A549 (cell line): Measurements from ENCODE around the gene CIAPIN1. TPM values are rescaled to one million over a fixed set of nuclear protein-coding genes. Genes with fewer than 3 reads are reported as not detected.

Source experiments
- ATAC-seq, 2 experiments: fragments of 200-7000 bp in 1 of 2; fragments of >200 bp in 1 of 2; cut with Nextera tagmentation in 1 of 2; cut with Tn5 transposase in 1 of 2; 3 replicates each; pipeline versions ENCODE4 v1.8.0 to v1.9.1; 2018 to 2020; ENCODE audit warnings: mild to moderate bottlenecking in 1 of 2, moderate library complexity in 1 of 2
- CTCF ChIA-PET: fragments of 300-600 bp; sonication (Branson Sonifier 250); formaldehyde crosslinking; extraction: SDS; loops from one replicate; lab custom pipeline; 2021; ENCODE audit warnings: antibody characterized with exemption, inconsistent platforms; lab: Yijun Ruan, JAX
- POLR2A ChIA-PET: fragments of 350-600 bp; formaldehyde crosslinking; extraction: SDS; loops from one replicate; lab custom pipeline; 2021; ENCODE audit warnings: antibody characterized with exemption, inconsistent platforms; lab: Yijun Ruan, JAX
- DNase-seq, 2 experiments: peaks; one replicate each; pipeline versions ENCODE4 v3.0.0 to v3.0.0-alpha.2; 2011 to 2016; ENCODE audit warnings: low read depth in 1 of 2, low spot score in 1 of 2
- FAIRE-seq: peaks from 2 replicates; lab custom pipeline; 2011; peaks lifted over from hg19 to GRCh38; lab: Jason Lieb, UNC
- H3K27ac ChIP-seq, 2 experiments: fragments of >200 bp; sonication (Bioruptor Twin); formaldehyde crosslinking; 3 replicates each; pipeline ENCODE4 v1.5.1; 2016 to 2017
- H3K4me1 ChIP-seq: fragments of >200 bp; sonication (Bioruptor Twin); formaldehyde crosslinking; 3 replicates; pipeline ENCODE4 v1.6.1; 2016
- H3K4me2 ChIP-seq: fragments of >200 bp; sonication (Bioruptor Twin); formaldehyde crosslinking; 3 replicates; pipeline ENCODE4 v1.6.1; 2016
- H3K4me3 ChIP-seq: fragments of >200 bp; sonication (Bioruptor Twin); formaldehyde crosslinking; 3 replicates; pipeline ENCODE4 v1.5.1; 2016
- H3K9me3 ChIP-seq: fragments of >200 bp; sonication (Bioruptor Twin); formaldehyde crosslinking; 3 replicates; pipeline ENCODE4 v1.6.1; 2016
- BHLHE40 ChIP-seq: IDR thresholded peaks from 2 replicates; pipeline ENCODE4 v1.6.1; 2012; ENCODE audit warnings: low read depth, low read length, inconsistent platforms
- CBX8 ChIP-seq: fragments of 200-600 bp; sonication (generic); IDR thresholded peaks from 2 replicates; pipeline ENCODE4 v1.6.1; 2016
- CHD4 ChIP-seq: fragments of 200-600 bp; sonication (generic); IDR thresholded peaks from 2 replicates; pipeline ENCODE4 v1.6.1; 2016; ENCODE audit warnings: antibody characterized with exemption, mild to moderate bottlenecking, borderline replicate concordance
- FOSB ChIP-seq: fragments of 250-450 bp; sonication (Bioruptor Pico); IDR thresholded peaks from 2 replicates; pipeline ENCODE4 v1.5.0; 2020; ENCODE audit warnings: mild to moderate bottlenecking, moderate library complexity
- FOXS1 ChIP-seq: fragments of 250-450 bp; sonication (Bioruptor Pico); IDR thresholded peaks from 2 replicates; pipeline ENCODE4 v1.5.0; 2020; ENCODE audit warnings: mild to moderate bottlenecking, moderate library complexity
- HOXB5 ChIP-seq: fragments of 250-450 bp; sonication (Bioruptor Pico); IDR thresholded peaks from 2 replicates; pipeline ENCODE4 v1.5.0; 2020; ENCODE audit warnings: mild to moderate bottlenecking, moderate library complexity
- KDM5A ChIP-seq: fragments of 200-600 bp; sonication (generic); IDR thresholded peaks from 2 replicates; pipeline ENCODE4 v1.6.1; 2016; ENCODE audit warnings: antibody characterized with exemption, mild to moderate bottlenecking
- MAFK ChIP-seq: fragments of 450-650 bp; IDR thresholded peaks from 2 replicates; pipeline ENCODE4 v1.6.1; 2014; ENCODE audit not compliant: partially characterized antibody
- NFE2L2 ChIP-seq: fragments of 150-350 bp; conservative IDR thresholded peaks from 2 replicates; pipeline ENCODE4 v1.6.1; 2014; ENCODE audit warnings: low read length
- NR3C1 ChIP-seq: fragments of >200 bp; sonication (Bioruptor Twin); formaldehyde crosslinking; IDR thresholded peaks from 3 replicates; pipeline ENCODE4 v1.6.1; 2017
- PHF8 ChIP-seq: fragments of 200-600 bp; sonication (generic); IDR thresholded peaks from 2 replicates; pipeline ENCODE4 v1.6.1; 2016; ENCODE audit warnings: low read depth, mild to moderate bottlenecking, antibody characterized with exemption, moderate library complexity, borderline replicate concordance
- RAD21 ChIP-seq, 2 experiments: fragments of >200 bp in 1 of 2; sonication (Bioruptor Twin) in 1 of 2; formaldehyde crosslinking in 1 of 2; IDR thresholded peaks in 1 of 2; conservative IDR thresholded peaks in 1 of 2; 2 replicates in 1 of 2; 3 replicates in 1 of 2; pipeline ENCODE4 v1.6.1; 2012 to 2018; ENCODE audit warnings: inconsistent platforms in 1 of 2
- RCOR1 ChIP-seq: fragments of 150-350 bp; IDR thresholded peaks from 2 replicates; pipeline ENCODE4 v1.6.1; 2014; ENCODE audit warnings: antibody characterized with exemption, low read length, low read depth
- RFX5 ChIP-seq: fragments of 450-650 bp; IDR thresholded peaks from 2 replicates; pipeline ENCODE4 v1.7.1; 2014; ENCODE audit warnings: antibody characterized with exemption, mild to moderate bottlenecking, moderate library complexity
- SREBF2 ChIP-seq: fragments of 450-650 bp; IDR thresholded peaks from 2 replicates; pipeline ENCODE4 v1.6.1; 2014; ENCODE audit warnings: mild to moderate bottlenecking, moderate library complexity
- TFCP2L1 ChIP-seq: fragments of 250-450 bp; sonication (Bioruptor Pico); IDR thresholded peaks from 2 replicates; pipeline ENCODE4 v1.5.0; 2021; ENCODE audit warnings: mild to moderate bottlenecking
- ZFP36 ChIP-seq: fragments of 450-650 bp; IDR thresholded peaks from 2 replicates; pipeline ENCODE4 v1.6.1; 2014; ENCODE audit warnings: borderline replicate concordance; ENCODE audit not compliant: partially characterized antibody
- ZNF302 ChIP-seq: fragments of 250-450 bp; sonication (Bioruptor Pico); IDR thresholded peaks from 2 replicates; pipeline ENCODE4 v1.9.0; 2021; ENCODE audit warnings: inconsistent platforms, mild to moderate bottlenecking, moderate library complexity
- WGBS: methylation state at CpG from one replicate; pipeline ENCODE4 v1.1.6; 2017; ENCODE audit errors: missing lambda C conversion rate; 5-methylcytosine and 5-hydroxymethylcytosine counted together
- polyA plus RNA-seq, 4 experiments: library from polyadenylated mRNA; depleted of rRNA in 3 of 4; stranded (reverse); fragments of >200 nt; fragmentation: RNase III in 1 of 4; extraction: RNeasy Plus Mini Kit Qiagen cat#74134 plus additional on column Dnase treatment in 1 of 4; gene quantifications; 2 replicates in 3 of 4; 3 replicates in 1 of 4; pipeline ENCODE4 v1.2.3, GENCODE V29; 2011 to 2017
- TF ChIP-seq, protein P1 (sequence below): fragments of 450-650 bp; IDR thresholded peaks from 2 replicates; pipeline ENCODE4 v1.6.1; 2014; ENCODE audit warnings: antibody characterized with exemption
- TF ChIP-seq, protein P2 (sequence below): IDR thresholded peaks from 2 replicates; pipeline ENCODE4 v1.6.1; 2012; ENCODE audit warnings: low read depth, borderline replicate concordance
- TF ChIP-seq, protein P3 (sequence below): fragments of >200 bp; sonication (Bioruptor Twin); formaldehyde crosslinking; IDR thresholded peaks from 3 replicates; pipeline ENCODE4 v1.5.1; 2016

CIAPIN1 gene
- polyA plus RNA-seq, 2 of the 4 experiments (the other 2 are of a cell fraction), result 71.5 to 101 TPM

DNA sequence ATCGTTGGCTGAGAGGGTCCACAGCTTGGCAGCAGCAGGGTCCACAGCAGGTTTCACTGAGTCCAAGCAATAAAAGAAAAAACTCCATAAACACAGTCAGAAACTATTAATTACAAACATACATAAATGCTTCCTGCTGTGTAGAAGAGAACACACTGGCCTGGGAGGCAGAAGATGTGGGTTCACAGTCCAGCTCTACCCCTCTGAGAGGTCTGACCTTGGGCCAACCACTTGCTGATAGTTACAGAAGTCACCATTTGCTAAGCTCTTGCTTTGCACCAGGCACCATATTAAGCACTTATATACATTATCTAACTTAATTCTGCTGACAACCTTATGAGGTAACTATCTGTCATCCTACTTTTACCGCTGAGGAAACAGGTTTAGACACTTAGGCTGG, 14.7 kb downstream of the CIAPIN1 start:
- H3K4me3 ChIP-seq, result no peak overlapping the region
- H3K9me3 ChIP-seq, result no peaks in the 10 kb centered on the region
- H3K4me2 ChIP-seq, result no peak overlapping the region
- ChIA-PET POLR2A (interaction anchor here (1.3 kb wide), 1 partner anchor 15 kb away, joined by 4 read pairs; the partner anchor contains the start of genes CIAPIN1 and COQ9), CTCF (interaction anchor here (0.7 to 6.3 kb wide), 11 partner anchors 9 to 133 kb away, joined by 3 to 109 read pairs (median 3); partner anchors contain the start of gene POLR2C)
- WGBS, result 91% methylated on average over 2 of the region's 2 CpGs
- no peaks in the 10 kb centered on the region for H3K4me1 ChIP-seq
- FAIRE-seq (no peak), ATAC-seq (no peak)
- no peak overlapping the region for H3K27ac ChIP-seq
- TF ChIP-seq TFCP2L1 (no peak), BHLHE40 (no peak)
- TF ChIP-seq, all 56 proteins: peak for 0
- no peak for DNase-seq

DNA sequence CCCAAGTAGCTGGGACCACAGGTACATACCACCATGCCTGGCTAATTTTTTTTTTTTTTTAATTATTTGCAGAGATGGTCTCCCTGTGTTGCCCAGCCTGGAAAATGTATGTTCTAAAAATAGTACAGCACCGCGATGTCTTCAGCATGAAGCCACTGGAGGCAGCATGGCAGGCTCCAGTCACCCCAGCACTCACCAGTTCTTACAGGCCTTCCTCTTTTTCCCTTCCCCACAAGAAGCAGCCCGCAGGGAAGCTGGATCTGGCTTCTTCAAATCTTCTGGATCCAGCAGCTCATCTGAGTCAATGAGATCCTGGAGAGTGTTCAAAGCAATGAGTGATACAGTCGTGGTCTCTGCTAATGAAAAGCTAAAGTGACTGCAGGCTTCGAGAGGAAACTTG, 16.2 kb downstream of the CIAPIN1 start:
- Histone ChIP-seq H3K9me3 (no peaks in the 10 kb centered on the region), H3K4me1 (no peaks in the 10 kb centered on the region), H3K27ac (no peak overlapping the region), H3K4me2 (no peak overlapping the region), H3K4me3 (no peak overlapping the region)
- ChIA-PET POLR2A (no interaction called here), CTCF (interaction anchor here (0.6 to 6.3 kb wide), 10 partner anchors 11 to 145 kb away, joined by 3 to 109 read pairs (median 4); no protein-coding TSS in a partner anchor)
- no peak for DNase-seq
- no peak for ATAC-seq
- WGBS, result 85% methylated on average over 5 of the region's 5 CpGs
- TF ChIP-seq, protein P1, sequence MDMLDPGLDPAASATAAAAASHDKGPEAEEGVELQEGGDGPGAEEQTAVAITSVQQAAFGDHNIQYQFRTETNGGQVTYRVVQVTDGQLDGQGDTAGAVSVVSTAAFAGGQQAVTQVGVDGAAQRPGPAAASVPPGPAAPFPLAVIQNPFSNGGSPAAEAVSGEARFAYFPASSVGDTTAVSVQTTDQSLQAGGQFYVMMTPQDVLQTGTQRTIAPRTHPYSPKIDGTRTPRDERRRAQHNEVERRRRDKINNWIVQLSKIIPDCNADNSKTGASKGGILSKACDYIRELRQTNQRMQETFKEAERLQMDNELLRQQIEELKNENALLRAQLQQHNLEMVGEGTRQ, result no peak
- TF ChIP-seq KDM5A, result no peak
- no peak for TF ChIP-seq RCOR1
- TF ChIP-seq FOSB (CRISPR knock-in tag), result no peak
- TF ChIP-seq RFX5, result no peak
- no peak for TF ChIP-seq CHD4
- TF ChIP-seq ZNF302, result no peak
- no peak for TF ChIP-seq TFCP2L1
- no peak for TF ChIP-seq SREBF2
- TF ChIP-seq MAFK, result no peak
- no peak for FAIRE-seq

DNA sequence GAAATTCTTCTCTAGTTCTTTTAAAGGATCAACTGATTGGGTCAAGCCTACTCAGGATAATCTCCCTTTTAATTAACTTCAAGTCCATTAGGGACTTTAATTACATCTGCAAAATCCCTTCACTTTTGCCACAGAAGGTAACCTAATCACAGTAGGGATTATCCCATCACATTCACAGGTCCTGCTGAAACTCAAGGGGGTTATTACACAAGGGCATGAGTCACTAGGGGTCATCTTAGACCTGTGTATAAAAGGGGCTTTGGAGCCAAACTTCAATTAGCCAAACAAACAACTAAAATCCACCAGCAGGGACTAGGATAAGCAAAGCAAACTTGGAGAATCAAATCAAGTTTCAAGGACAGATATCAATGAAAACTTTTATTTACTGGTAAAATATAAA, 19.4 kb downstream of the CIAPIN1 start:
- H3K27ac ChIP-seq, result no peak overlapping the region
- no peaks in the 10 kb centered on the region for H3K9me3 ChIP-seq
- FAIRE-seq (no peak), DNase-seq (no peak), ATAC-seq (no peak)
- CTCF ChIA-PET, result no interaction called here
- no peak overlapping the region for H3K4me3 ChIP-seq
- TF ChIP-seq CBX8, result no peak
- TF ChIP-seq PHF8, result no peak
- TF ChIP-seq, protein P2, sequence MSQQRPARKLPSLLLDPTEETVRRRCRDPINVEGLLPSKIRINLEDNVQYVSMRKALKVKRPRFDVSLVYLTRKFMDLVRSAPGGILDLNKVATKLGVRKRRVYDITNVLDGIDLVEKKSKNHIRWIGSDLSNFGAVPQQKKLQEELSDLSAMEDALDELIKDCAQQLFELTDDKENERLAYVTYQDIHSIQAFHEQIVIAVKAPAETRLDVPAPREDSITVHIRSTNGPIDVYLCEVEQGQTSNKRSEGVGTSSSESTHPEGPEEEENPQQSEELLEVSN, result no peak
- TF ChIP-seq ZFP36, result no peak
- TF ChIP-seq, protein P3, sequence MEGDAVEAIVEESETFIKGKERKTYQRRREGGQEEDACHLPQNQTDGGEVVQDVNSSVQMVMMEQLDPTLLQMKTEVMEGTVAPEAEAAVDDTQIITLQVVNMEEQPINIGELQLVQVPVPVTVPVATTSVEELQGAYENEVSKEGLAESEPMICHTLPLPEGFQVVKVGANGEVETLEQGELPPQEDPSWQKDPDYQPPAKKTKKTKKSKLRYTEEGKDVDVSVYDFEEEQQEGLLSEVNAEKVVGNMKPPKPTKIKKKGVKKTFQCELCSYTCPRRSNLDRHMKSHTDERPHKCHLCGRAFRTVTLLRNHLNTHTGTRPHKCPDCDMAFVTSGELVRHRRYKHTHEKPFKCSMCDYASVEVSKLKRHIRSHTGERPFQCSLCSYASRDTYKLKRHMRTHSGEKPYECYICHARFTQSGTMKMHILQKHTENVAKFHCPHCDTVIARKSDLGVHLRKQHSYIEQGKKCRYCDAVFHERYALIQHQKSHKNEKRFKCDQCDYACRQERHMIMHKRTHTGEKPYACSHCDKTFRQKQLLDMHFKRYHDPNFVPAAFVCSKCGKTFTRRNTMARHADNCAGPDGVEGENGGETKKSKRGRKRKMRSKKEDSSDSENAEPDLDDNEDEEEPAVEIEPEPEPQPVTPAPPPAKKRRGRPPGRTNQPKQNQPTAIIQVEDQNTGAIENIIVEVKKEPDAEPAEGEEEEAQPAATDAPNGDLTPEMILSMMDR, result no peak
- no peak for TF ChIP-seq NR3C1
- TF ChIP-seq FOSB (CRISPR knock-in tag), result no peak
- TF ChIP-seq RAD21 (conservative IDR thresholded peaks at IDR 0.05 in 1 of 2, IDR thresholded peaks at IDR 0.05 in 1 of 2), result no peak
- no peak for TF ChIP-seq HOXB5 (CRISPR knock-in tag)
- no peak for TF ChIP-seq FOXS1
- TF ChIP-seq NFE2L2, result no peak
- POLR2A ChIA-PET, result no interaction called here
- H3K4me2 ChIP-seq, result no peak overlapping the region
- no peaks in the 10 kb centered on the region for H3K4me1 ChIP-seq
